Epithelial cell of esophagus (primary cell): Measurements from ENCODE around the gene C11orf58.

ENCODE experiments used
- DNase-seq: peaks from one replicate; pipeline ENCODE4 v3.0.0; 2010; ENCODE audit warnings: low read depth
- H3K4me3 ChIP-seq: 2 replicates; pipeline ENCODE4 v1.5.1; 2011; ENCODE audit warnings: mild to moderate bottlenecking, low read length, control low read depth
- CTCF ChIP-seq: IDR thresholded peaks from 2 replicates; pipeline ENCODE4 v1.5.1; 2011; ENCODE audit warnings: low read depth, mild to moderate bottlenecking, low read length, control low read depth, inconsistent platforms; ENCODE audit not compliant: insufficient read depth; ENCODE audit errors: missing control alignments

The C11orf58 gene

GRCh38 chr11:16779436-16779835, 41.0 kb downstream of the C11orf58 start:
- no peak for DNase-seq
- no peak for TF ChIP-seq CTCF

GRCh38 chr11:16780146-16780545, 41.7 kb downstream of the C11orf58 start:
- no peak for TF ChIP-seq CTCF
- no peak for DNase-seq
- no peak overlapping the region for H3K4me3 ChIP-seq

More at GRCh38 chr11:16779436-16779835, 41.0 kb downstream of the C11orf58 start:
- H3K4me3 ChIP-seq: no peak overlapping the region

GRCh38 chr11:16780698-16781550, 42.5 kb downstream of the C11orf58 start:
- DNase-seq: no peak
- no peak for TF ChIP-seq CTCF
- H3K4me3 ChIP-seq: no peak overlapping the region

- no peak overlapping the region for H3K4me3 ChIP-seq
- no peak for TF ChIP-seq CTCF
- peak; percentile 44 for DNase-seq
Measured at GRCh38 chr11:16781936-16782919, 43.8 kb downstream of the C11orf58 start.

GRCh38 chr11:16783321-16783801, 44.9 kb downstream of the C11orf58 start:
- TF ChIP-seq CTCF: no peak

GRCh38 chr11:16784097-16784496, 45.6 kb downstream of the C11orf58 start:
- TF ChIP-seq CTCF: no peak
- DNase-seq: no peak
- no peak overlapping the region for H3K4me3 ChIP-seq

More at GRCh38 chr11:16783321-16783801, 44.9 kb downstream of the C11orf58 start:
- no peak for DNase-seq
- no peak overlapping the region for H3K4me3 ChIP-seq
